Right atrium auricular region (tissue), 2 donors: Measurements from ENCODE around the gene TMEM144. TPM values are rescaled to one million over a fixed set of nuclear protein-coding genes. Genes with fewer than 3 reads are reported as not detected.

ENCODE experiments used
- DNase-seq: peaks from one replicate; pipeline ENCODE4 v3.0.0-alpha.2; 2019; ENCODE audit warnings: low spot score
- H3K27ac ChIP-seq, 2 donors: fragments of 200-600 bp; sonication (generic); 1 replicate in 1 of 2; 2 replicates in 1 of 2; pipeline ENCODE4 v1.5.1; 2016 to 2019
- H3K27me3 ChIP-seq, 2 donors: fragments of 200-600 bp; sonication (generic); one replicate each; pipeline versions ENCODE4 v1.5.1 to v1.6.0; 2017 to 2019
- H3K36me3 ChIP-seq: fragments of 200-600 bp; sonication (generic); one replicate; pipeline ENCODE4 v1.5.1; 2016
- H3K4me1 ChIP-seq, 2 donors: fragments of 200-600 bp; sonication (generic); one replicate each; pipeline versions ENCODE4 v1.5.1 to v1.6.0; 2017 to 2019
- H3K4me3 ChIP-seq, 2 donors: fragments of 200-600 bp; sonication (generic); 1 replicate in 1 of 2; 2 replicates in 1 of 2; pipeline ENCODE4 v1.5.1; 2017 to 2019; ENCODE audit warnings: mild to moderate bottlenecking in 1 of 2, moderate library complexity in 1 of 2
- H3K9me3 ChIP-seq, 2 donors: fragments of 200-600 bp; sonication (generic); one replicate each; pipeline ENCODE4 v1.5.1; 2019
- CTCF ChIP-seq, 2 donors: fragments of 200-600 bp; sonication (generic); IDR thresholded peaks; one replicate each; pipeline ENCODE4 v1.5.1; 2019; ENCODE audit warnings: antibody characterized with exemption in 2 of 2
- total RNA-seq, 2 donors: library from RNA; depleted of rRNA; stranded (reverse); fragments of >200 nt; gene quantifications; one replicate each; pipeline ENCODE4 v1.1.0, GENCODE V29; 2016

TMEM144 gene
- total RNA-seq, 2 donors from 2014 or later: 7.1 to 9.7 TPM

- H3K4me3 ChIP-seq: no peak overlapping the region
- H3K27me3 ChIP-seq: no peaks in the 10 kb centered on the region
- no peaks in the 10 kb centered on the region for H3K9me3 ChIP-seq
- H3K4me1 ChIP-seq: no peaks in the 10 kb centered on the region
- no peaks in the 10 kb centered on the region for H3K36me3 ChIP-seq
- no peak for TF ChIP-seq CTCF (IDR thresholded peaks at IDR 0.05)
- DNase-seq: no peak
- no peak overlapping the region for H3K27ac ChIP-seq
Measured at GRCh38 chr4:158297866-158298265, 87.6 kb downstream of the TMEM144 start.

- no peak overlapping the region for H3K27ac ChIP-seq
- H3K4me1 ChIP-seq: no peaks in the 10 kb centered on the region
- no peak for TF ChIP-seq CTCF (IDR thresholded peaks at IDR 0.05)
- H3K4me3 ChIP-seq: no peak overlapping the region
- no peaks in the 10 kb centered on the region for H3K36me3 ChIP-seq
- no peaks in the 10 kb centered on the region for H3K9me3 ChIP-seq
- DNase-seq: no peak
- no peaks in the 10 kb centered on the region for H3K27me3 ChIP-seq
Measured at GRCh38 chr4:158299459-158300007, 89.2 kb downstream of the TMEM144 start.

GRCh38 chr4:158300012-158300411 lies 89.7 kb downstream of the TMEM144 start:
- Histone ChIP-seq H3K27ac (no peak overlapping the region), H3K36me3 (no peaks in the 10 kb centered on the region), H3K4me3 (no peak overlapping the region), H3K9me3 (no peaks in the 10 kb centered on the region), H3K27me3 (no peaks in the 10 kb centered on the region), H3K4me1 (no peaks in the 10 kb centered on the region)
- DNase-seq: no peak
- TF ChIP-seq CTCF (IDR thresholded peaks at IDR 0.05): no peak

GRCh38 chr4:158302076-158302866 lies 92.0 kb downstream of the TMEM144 start:
- no peak for DNase-seq
- no peak overlapping the region for H3K4me3 ChIP-seq
- no peak overlapping the region for H3K27ac ChIP-seq
- no peaks in the 10 kb centered on the region for H3K4me1 ChIP-seq
- H3K27me3 ChIP-seq: no peaks in the 10 kb centered on the region
- no peak for TF ChIP-seq CTCF (IDR thresholded peaks at IDR 0.05)
- H3K9me3 ChIP-seq: no peaks in the 10 kb centered on the region
- no peaks in the 10 kb centered on the region for H3K36me3 ChIP-seq

GRCh38 chr4:158304694-158305093 lies 94.4 kb downstream of the TMEM144 start:
- Histone ChIP-seq H3K36me3 (no peaks in the 10 kb centered on the region), H3K4me3 (no peak overlapping the region), H3K27ac (no peak overlapping the region), H3K9me3 (no peaks in the 10 kb centered on the region), H3K4me1 (no peaks in the 10 kb centered on the region), H3K27me3 (no peaks in the 10 kb centered on the region)
- no peak for TF ChIP-seq CTCF (IDR thresholded peaks at IDR 0.05)
- DNase-seq: no peak

Other genes starting within 250 kb of the TMEM144 start
- 10 to 100 TPM; 49.9 to 56.9 TPM for gene GASK1B, start 37.5 kb upstream of the TMEM144 start, total RNA-seq